IPS DF 19.7 (cell line): ENCODE data around the gene ASTN2.
"Not testable (repeated sequence)": the region's sequence is repeated elsewhere in the genome, so short reads cannot be mapped to it uniquely, and the experiment has no call there.

Source experiments
- DNase-seq: peaks from one replicate; pipeline ENCODE4 v3.0.0-alpha.2; 2013; ENCODE audit warnings: low read depth, low spot score

ASTN2 gene

GRCh38 chr9:117076571-117077290, 338.1 kb downstream of the ASTN2 start:
- no peak for DNase-seq

- no peak for DNase-seq
These were observed 339.2 kb downstream of the ASTN2 start for GRCh38 chr9:117075636-117076035.

GRCh38 chr9:117074784-117075520, 339.9 kb downstream of the ASTN2 start:
- DNase-seq = no peak

GRCh38 chr9:117074342-117074662, 340.6 kb downstream of the ASTN2 start:
- DNase-seq = no peak

- peak; percentile 12 for DNase-seq
These were observed 341.1 kb downstream of the ASTN2 start for GRCh38 chr9:117073539-117074341.

- DNase-seq = no peak
These were observed 341.8 kb downstream of the ASTN2 start for GRCh38 chr9:117073071-117073470.

GRCh38 chr9:117072216-117072615, 342.6 kb downstream of the ASTN2 start:
- DNase-seq = no peak

- not testable (repeated sequence) for DNase-seq
These were observed 343.1 kb downstream of the ASTN2 start for GRCh38 chr9:117071673-117072207.

- no peak for DNase-seq
These were observed 351.0 kb downstream of the ASTN2 start for GRCh38 chr9:117063721-117064471.

- no peak for DNase-seq
These were observed 353.9 kb downstream of the ASTN2 start for GRCh38 chr9:117060963-117061362.

- DNase-seq = no peak
These were observed 364.9 kb downstream of the ASTN2 start for GRCh38 chr9:117050007-117050406.

GRCh38 chr9:117046666-117047327, 368.1 kb downstream of the ASTN2 start:
- DNase-seq = peak; percentile 7

- peak; percentile 45 for DNase-seq
These were observed 370.6 kb downstream of the ASTN2 start for GRCh38 chr9:117044241-117044640.

- DNase-seq = no peak
These were observed 371.7 kb downstream of the ASTN2 start for GRCh38 chr9:117043159-117043558.

GRCh38 chr9:117035546-117035945, 379.3 kb downstream of the ASTN2 start:
- DNase-seq = no peak

GRCh38 chr9:117034866-117035265, 380.0 kb downstream of the ASTN2 start:
- peak; percentile 15 for DNase-seq

- no peak for DNase-seq
These were observed 384.5 kb downstream of the ASTN2 start for GRCh38 chr9:117030254-117030768.

- DNase-seq = no peak
These were observed 385.5 kb downstream of the ASTN2 start for GRCh38 chr9:117029341-117029740.

- DNase-seq = no peak
These were observed 386.6 kb downstream of the ASTN2 start for GRCh38 chr9:117028103-117028858.

GRCh38 chr9:117021906-117022305, 393.0 kb downstream of the ASTN2 start:
- DNase-seq = no peak
